HG02571 (cell line): ENCODE data around the gene LRCOL1.

Experiments used
- ATAC-seq: cut with Tn5 transposase; IDR thresholded peaks from one replicate; pipeline ENCODE4 v1.9.1; 2021; ENCODE audit warnings: mild to moderate bottlenecking, moderate library complexity; ENCODE audit not compliant: unreplicated experiment

The LRCOL1 gene

DNA sequence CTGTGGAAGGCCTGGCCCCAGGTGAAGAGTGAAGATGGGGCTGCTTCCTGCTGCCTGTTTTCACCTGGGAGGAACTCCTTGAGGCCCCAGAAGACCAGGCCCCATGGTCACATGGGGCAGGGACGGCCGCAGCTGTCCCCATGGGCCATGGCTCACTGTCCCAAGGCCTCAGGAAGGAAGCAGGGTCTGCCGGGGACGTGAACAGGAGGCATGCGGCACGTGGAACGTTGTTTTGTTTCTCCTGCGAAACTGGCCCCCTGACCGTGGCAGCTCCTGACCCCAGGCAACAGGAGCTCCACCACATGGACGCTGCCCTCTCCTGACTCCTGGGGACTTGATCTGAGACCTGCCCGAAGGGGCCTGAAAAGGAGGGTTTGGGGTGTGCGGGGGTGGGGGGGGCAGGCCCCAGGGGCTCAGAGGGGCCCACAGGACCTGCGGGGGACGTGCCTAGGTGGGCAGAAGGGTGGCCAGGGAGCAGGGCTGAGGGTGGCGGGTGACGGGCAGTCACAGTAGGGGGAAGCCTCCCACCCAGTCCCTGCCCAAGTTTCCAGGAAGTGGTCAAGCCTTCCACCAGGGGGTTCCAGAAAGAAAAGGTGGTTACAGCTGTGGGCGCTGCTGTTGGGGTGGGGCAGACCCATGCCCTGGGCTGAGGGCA, 41.4 kb downstream of the LRCOL1 start:
- ATAC-seq = no peak

DNA sequence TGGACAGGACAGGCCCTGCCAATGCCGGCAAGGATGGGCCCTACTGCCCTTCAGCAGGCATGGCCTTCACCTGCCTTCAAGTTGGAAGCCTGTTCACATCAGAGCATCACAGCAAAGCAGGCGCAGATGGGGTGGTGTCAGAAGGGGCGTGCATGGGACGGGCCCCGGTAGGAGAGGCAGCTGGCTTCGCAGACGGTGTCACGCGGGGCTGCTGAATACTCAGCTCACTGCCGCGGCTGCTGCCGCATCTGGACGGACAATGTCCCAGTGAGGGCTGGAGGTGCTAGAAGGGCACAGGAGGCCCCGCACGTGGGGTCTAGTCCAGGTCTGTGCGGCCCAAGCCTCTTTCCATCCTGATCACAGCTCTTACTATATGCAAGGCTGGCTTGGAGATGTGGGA, 42.1 kb downstream of the LRCOL1 start:
- ATAC-seq = no peak

DNA sequence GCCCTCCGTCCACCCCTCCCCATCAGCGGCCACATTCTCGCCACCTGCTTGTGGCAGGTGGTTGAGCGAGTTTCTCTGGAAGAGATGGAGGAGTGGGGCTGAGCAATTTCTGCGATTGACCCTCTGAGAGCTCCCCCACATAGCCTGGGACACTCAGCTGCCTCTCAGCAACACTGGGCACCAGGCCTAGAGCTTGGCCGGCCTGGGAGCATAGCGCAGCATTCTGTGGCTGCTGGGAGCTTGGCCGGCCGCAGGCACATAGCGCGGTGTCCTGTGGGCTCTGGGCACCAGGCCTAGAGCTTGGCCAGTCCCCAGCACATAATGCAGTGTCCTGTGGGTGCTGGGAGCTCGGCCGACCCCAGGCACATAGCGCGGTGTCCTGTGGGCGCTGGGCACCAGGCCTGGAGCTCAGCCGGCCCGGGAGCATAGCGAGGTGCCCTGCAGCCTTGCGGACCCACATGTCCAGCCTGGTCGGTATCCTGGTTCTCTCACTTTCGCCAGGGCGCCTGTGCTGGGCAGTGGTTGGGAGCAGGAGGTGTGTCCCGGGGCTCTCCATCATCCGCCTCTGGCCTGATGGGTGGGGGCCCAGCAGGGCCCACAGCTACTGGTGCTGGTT, 43.8 kb downstream of the LRCOL1 start:
- no peak for ATAC-seq

DNA sequence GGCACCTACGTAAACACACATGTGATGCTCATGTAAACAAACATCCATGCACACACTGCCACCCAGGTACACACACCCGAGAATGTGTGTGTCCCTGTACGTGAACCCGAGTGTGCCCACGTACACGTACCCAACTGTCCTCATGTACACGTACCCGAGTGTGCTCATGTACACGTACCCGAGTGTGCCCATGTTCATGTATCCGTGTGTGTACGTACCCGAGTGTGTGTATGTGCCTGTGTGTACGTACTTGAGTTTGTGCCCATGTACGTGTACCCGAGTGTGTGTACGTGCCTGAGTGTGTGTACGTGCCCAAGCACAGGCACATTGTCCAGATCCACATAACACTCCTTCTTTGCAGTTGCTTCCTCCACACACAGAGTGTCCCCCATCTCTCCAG, 45.0 kb downstream of the LRCOL1 start:
- ATAC-seq = no peak

DNA sequence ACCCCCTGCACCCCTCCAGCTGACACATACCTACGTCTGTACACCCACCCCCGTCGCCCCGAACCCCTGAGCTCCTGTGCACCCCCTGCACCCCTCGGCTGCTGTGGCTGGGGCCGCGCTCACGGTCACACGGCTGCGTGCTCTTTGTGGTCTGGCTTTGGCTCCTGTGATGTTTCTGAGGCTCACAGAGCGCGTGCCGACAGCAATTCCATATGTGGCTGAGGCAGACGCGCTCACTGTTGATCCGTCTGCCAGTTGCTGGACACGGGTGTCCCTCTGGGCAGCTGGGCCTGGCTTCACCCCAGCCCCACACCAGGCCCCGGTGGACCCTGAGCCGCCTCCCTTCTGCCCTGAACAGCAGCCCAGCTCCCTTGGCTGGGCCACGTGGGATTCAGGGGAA, 46.5 kb downstream of the LRCOL1 start:
- no peak for ATAC-seq

DNA sequence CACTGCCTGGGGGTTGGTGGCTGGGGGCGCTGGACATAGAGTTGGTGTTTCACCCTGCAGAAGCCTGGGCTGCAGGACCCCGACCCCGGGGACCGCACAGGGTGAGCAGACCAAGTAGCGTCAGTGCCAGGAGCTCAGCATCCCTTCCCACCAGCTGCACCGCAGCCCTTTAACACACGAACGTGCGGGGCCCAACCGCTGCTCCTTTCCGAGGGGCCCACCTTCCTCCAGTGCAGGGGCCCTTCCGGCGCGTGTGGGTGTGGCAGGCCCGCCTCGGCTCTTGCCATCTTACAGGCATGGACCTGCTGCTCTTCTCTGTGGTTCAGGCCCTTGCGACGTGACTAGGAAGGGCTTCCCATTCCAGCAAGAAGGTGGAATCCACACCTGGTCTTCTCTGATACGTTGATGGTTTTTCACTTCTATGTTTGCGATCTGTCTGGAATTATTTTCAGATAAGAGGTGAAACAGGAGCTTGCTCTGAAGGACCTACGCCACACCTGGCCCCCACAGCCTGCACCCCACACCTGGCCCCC, 47.8 kb downstream of the LRCOL1 start:
- no peak for ATAC-seq

DNA sequence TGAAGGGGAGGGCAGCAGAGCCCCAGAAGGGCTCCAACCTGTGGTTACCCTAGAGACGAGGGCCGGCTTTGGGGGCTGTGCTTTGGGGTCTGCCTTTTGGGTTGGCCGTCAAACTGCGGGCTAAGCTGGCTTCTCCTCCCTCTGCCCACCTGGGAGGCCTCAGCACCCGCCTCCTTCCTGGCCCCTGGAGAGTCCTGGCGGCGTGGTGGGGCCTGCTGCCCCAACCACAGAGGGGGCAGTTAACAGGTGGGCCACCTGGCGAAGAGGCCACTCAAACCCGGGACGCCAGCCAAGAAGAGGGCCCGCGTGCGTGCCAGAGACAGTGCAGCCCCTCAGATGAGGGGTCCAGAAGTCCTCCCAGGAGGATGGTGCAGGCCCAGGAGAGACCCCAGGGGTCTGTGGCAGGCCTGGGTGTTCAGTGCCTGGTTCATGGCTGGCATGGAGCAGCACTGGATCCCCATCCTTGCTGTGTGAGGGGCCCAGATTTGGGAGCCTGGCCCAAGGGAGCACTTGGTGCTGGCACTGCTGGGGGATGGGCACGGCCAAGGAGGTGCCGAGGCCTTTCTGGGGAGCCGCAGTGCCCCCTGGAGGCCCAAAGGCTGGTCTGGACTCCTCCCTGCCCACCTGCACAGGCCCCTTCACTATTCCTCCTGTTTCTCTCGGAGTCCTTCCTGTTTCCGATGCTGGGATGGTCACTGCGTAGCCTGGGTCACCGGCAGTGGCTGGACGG, 48.8 kb downstream of the LRCOL1 start:
- ATAC-seq = no peak

DNA sequence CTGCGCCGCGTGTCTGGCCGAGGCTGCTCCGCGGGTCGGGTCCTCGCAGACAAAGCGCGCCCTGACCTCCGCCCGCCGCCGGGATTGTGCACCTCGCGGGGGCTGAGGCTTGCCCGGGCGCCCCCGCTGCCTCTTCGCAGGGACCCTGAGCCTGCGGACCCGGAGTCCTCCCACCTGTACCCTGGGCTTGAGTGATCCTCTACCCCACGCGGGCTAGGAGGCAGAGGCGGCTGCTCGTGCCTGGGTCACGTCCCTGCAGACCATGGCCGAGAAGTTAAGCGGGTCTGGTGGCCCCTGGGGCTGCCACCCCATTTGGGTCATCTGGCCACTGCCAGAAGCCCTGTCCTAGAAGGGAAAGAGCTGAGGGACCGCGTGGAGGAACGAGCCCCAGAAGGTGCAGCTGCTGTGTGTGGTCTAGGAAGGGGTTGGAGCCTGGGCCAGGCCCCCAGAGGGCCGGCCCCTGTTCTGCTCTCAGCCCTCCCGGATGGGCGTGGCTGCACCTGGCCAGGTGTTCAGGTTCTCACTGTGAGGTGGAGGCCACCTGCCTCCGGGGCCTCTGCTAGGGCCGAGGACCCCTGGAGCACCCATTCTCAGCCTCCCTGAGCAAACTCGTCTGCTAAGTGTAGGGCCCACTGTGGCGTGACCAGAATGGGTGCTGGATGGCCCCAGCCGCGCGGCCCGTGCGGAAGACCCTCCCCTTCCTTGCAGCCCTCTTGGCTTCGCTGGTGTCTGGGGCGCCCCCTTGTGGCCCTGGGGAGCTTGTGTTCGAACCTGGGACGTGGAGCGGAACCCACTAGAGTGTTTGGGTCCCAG, 49.6 kb downstream of the LRCOL1 start:
- no peak for ATAC-seq

DNA sequence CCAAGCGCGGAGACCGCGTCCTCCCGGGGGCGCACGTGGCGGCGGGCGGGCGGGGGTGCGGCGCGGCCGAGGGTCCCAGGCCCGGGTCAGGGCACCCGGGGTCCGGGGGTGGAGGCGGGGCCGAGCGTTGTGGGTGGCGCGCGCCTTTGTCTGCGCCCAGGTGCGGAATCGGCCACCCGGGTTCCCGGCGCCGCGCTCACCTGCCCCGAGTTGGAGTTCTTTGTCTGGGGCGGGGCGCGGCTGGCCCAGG, 50.1 kb downstream of the LRCOL1 start:
- no peak for ATAC-seq

DNA sequence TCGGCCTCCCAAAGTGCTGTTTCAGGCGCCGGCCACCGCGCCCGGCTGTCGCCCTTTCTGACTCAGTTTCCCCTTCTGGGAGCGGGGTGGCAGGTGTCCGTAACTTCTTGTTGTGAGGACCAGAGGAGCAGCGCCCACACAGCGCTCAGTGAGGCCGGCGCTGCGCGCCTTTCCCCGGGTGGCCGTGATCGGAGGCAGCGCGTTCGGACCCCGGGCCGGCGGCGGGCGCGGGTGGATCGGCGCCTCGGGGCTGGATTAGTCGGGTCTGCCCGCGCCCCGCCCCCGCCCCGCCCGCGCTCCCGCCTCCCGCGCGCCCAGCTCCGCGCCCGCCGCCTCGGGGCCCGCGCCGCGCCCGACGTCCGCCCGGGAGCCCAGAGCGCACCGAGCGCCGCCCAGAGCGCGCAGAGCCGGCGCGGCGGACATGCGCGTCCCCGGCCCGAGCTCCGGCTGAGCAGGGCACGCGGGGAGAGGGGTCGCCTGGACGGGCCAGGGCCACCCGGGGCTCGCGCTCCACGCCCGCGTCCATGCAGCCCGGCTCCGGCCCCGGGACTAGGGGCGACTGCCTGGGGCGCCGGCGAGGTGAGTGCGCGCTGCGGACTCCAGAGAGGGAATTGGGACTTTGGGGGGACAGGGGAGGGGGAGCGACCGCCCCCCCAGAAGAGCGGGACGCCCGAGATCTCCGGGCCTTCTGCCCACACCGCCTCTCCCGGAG, 50.6 kb downstream of the LRCOL1 start:
- no peak for ATAC-seq

DNA sequence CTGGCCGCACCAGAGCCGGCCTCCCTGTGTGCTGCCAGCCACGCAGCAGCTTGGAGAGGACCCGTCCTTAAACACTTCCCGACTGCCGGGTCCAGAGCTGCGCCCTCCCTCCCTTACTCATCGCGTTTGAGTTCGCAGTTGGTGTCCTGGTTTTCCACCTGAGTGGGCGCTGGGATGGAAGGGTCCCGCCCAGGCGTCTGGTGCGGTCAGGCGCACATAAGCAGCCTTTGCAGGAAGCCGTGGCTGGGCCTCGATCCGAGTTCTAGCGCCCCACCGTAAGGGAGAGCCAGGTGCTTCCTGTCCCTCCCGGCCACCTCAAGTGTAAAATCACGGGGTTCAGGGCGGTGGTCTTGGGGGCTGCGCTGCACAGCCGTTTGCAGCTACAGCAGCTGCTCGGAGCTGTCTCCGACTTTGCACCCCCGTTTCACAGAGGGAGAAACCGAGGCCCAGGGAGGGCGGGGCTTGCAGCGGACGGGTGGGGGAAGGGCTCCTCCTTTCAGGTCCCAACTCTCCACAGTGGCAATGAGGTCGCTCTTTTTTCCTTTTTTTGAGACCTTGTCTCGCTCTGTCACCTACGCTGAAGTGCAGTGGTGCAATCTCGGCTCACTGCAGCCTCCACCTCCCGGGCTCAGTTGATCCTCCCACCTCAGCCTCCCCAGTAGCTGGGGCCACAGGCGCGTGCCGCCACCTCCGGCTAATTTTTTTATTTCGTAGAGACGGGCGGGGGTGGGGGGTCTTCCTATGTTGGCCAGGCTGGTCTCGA, 51.3 kb downstream of the LRCOL1 start:
- no peak for ATAC-seq

DNA sequence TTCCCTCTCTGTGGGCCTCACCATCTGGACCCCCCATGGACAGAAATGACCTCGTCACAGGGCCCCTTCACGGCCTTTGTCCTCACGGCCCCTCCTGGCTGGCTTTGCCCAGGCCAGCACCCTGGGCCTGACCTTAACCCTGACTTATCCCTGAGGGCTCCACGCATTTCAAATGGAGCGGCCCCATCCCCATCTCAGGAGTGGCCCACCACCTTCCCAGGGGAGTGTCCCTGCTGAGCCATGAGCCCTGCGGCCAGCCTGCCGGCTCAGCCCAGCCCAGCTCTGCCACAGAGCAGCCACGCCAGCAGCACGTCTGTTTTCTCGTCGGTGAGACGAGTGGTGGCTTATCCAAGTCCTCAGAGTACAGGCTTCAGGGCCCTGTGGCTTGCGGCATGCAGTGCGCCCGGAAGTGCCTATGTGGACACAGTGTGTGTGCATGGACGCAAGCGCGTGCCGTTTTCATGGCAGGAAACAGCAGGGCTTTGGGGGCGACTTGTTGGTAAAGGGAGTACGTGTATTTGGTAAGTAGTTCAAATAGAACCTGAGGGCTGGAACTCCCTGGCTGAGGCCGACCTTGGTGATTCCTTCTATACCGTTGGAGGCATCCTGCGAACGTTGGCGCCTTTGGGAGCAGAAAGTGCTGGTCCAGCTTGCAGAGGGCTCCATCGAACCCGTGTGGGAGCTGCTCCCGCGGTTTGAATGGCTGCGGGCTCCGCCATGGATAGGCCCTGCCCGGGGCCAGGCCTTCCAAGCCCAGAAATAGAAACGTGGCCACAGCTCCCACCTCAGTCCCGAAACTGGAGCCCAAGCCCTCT, 52.1 kb downstream of the LRCOL1 start:
- ATAC-seq = no peak

DNA sequence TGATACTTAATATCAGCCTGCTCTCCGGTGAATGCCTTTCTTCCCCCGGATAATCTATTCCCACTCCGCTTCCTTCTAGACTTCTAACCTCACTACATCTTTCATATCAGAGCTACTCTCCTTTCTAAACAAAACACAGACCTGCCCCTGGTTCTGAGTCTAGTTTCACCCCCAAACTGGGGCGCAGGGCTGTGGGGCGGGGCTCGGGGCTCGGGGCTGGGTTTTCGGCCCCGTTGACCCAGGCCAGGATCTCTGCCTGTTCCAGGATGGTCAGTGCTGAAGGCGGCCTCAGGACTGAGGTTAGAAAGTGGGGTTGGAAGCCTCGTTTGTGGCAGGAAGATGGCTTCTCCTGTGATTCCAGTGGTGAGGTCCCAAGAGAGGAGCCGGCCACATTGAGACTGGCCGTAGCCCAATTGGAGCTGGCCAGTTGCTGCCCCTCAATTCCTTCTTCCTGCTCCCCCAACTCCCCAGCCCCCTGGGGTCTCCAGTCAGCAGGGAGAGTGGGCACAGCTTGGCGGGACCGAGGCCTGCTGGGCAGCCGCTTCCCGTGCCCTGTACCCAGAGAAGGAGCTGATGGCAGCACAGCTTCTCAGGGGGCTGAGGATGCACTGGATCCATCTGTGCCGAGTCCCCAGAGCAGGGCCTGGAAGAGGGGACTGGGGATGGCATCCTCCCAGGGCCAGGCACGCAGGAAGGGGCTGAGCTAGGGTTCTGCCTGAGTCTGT, 52.9 kb downstream of the LRCOL1 start:
- ATAC-seq = no peak

DNA sequence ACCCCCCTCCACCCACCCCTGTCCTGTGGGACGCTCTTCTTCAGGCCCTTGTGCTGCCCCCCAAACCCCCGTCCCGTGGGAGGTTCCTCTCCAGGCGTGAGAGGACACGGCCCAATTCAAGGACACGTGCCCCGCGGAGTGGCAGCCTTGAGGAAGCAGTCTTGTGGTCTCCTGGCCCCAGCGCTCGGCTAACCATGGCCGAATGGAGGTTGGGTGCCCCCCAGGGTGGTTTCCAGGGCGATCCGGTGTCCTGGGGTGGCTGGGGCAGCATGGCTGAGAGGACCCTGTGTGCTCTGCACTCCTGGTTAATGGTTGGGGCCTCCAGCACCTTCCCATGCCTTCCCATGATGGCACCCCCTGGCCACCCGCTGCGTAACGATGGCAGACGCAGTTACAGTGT, 53.6 kb downstream of the LRCOL1 start:
- ATAC-seq = no peak

DNA sequence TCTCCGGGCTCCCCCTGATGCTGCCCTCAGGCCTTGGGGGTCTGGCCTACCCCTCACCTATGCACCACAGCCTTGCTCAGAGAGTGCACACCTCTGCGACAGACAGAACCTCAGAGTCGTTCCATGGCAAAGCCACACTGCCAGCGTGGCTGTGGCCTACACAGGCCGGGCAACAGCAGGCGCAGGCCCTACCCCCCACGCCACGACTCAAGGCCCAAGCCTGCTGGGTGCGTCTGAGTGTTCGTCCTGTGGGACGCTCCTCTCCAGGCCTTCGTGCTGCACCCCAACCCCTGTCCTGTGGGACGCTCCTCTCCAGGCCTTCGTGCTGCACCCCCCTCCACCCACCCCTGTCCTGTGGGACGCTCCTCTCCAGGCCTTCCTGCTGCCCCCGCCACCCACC, 54.2 kb downstream of the LRCOL1 start:
- ATAC-seq = no peak

DNA sequence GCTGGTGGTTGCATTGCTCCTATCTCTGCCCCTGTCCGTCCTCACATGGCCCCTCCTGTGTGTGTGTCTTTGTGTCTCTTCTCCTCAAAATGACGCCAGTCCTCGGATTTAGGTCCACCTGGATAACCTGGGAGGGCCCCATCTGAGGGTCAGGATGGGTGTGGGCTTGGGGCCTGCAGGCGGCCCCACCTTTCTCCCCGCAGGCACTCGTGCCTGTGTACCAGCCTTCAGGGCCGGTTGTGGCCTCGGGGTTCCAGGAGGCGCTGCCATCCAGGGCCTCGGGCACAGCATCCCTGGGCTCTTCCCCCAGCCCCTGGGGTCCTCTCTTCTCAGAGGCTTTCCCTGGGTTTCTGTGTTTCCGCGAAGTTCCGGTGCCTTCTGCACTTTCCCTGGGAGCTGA, 54.7 kb downstream of the LRCOL1 start:
- no peak for ATAC-seq

DNA sequence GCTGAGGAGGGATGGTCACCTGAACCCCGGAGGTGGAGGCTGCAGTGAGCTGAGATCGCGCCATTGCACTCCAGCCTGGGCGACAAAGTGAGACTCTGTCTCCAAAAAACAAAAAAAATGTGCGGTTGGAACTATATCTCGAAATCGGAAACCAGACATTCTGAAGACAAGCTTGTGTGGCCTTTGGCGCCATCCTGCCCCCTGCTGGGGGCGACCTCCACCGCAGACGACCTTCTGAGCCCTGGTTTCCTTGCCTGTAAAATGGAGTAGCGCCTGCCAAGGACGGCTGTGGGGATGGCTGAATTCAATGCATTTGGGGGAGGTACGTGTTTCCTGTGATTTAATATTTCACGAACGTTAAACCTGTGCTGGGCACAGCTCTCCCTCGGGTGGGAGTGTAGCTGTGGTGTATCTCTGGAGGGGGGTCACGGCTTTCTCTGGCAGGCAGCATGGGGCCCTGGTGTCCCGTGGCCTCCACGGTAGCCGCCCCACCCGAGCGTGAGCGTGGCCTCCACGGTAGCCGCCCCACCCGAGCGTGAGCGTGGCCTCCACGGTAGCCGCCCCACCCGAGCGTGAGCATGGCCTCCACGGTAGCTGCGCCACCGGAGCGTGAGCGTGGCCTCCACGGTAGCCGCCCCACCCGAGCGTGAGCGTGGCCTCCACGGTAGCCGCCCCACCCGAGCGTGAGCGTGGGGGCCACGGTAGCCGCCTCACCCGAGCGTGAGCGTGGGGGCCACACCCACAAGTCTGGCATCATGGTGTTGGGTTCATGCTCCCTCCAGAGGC, 55.3 kb downstream of the LRCOL1 start:
- ATAC-seq = no peak
